Parathyroid adenoma (tissue), 2 donors: ENCODE results near the gene FUS.
"Not testable (repeated sequence)": the region's sequence is repeated elsewhere in the genome, so short reads cannot be mapped to it uniquely, and the experiment has no call there.

Source experiments
- H2AFZ ChIP-seq: fragments of 300-600 bp; sonication (generic); one replicate; pipeline ENCODE4 v1.7.0; 2017; ENCODE audit warnings: antibody characterized with exemption, mild to moderate bottlenecking
- H3K27ac ChIP-seq: fragments of 300-600 bp; sonication (generic); one replicate; pipeline ENCODE4 v1.7.0; 2017
- H3K27me3 ChIP-seq: fragments of 300-600 bp; sonication (generic); one replicate; pipeline ENCODE4 v1.7.0; 2017; ENCODE audit warnings: low read length; ENCODE audit not compliant: control insufficient read depth, insufficient read depth
- H3K36me3 ChIP-seq: fragments of 300-600 bp; sonication (generic); one replicate; pipeline ENCODE4 v1.7.0; 2017; ENCODE audit warnings: low read length; ENCODE audit not compliant: control insufficient read depth, insufficient read depth
- H3K4me1 ChIP-seq: fragments of 300-600 bp; sonication (generic); one replicate; pipeline ENCODE4 v1.7.0; 2017; ENCODE audit warnings: control low read depth
- H3K4me2 ChIP-seq: fragments of 300-600 bp; sonication (generic); one replicate; pipeline ENCODE4 v1.7.0; 2017; ENCODE audit warnings: low read length
- H3K4me3 ChIP-seq: fragments of 300-600 bp; sonication (generic); one replicate; pipeline ENCODE4 v1.7.0; 2017; ENCODE audit warnings: low read depth, low read length
- H3K79me2 ChIP-seq: fragments of 300-600 bp; sonication (generic); one replicate; pipeline ENCODE4 v1.7.0; 2017; ENCODE audit warnings: control low read depth
- H3K9ac ChIP-seq: fragments of 300-600 bp; sonication (generic); one replicate; pipeline ENCODE4 v1.7.0; 2017; ENCODE audit warnings: mild to moderate bottlenecking
- H3K9me3 ChIP-seq: fragments of 300-600 bp; sonication (generic); one replicate; pipeline ENCODE4 v1.7.0; 2017; ENCODE audit warnings: low read length; ENCODE audit not compliant: control insufficient read depth
- CTCF ChIP-seq: fragments of 300-600 bp; sonication (generic); IDR thresholded peaks from one replicate; pipeline ENCODE4 v1.7.0; 2017; ENCODE audit warnings: antibody characterized with exemption, mild to moderate bottlenecking
- donor health status: primary hyperparathyroidism.

FUS gene

GRCh38 chr16:31191697-31192428 lies 11.9 kb downstream of the FUS start:
- peak overlapping the region; percentile 9 for H3K27ac ChIP-seq
- H3K4me3 ChIP-seq, result no peak overlapping the region
- TF ChIP-seq CTCF, result no peak
- H3K9ac ChIP-seq, result no peak overlapping the region
- no peaks in the 10 kb centered on the region for H3K4me1 ChIP-seq
- H3K27me3 ChIP-seq, result no peaks in the 10 kb centered on the region
- no peaks in the 10 kb centered on the region for H3K9me3 ChIP-seq
- no peak overlapping the region for H3K4me2 ChIP-seq
- no peak overlapping the region for H2AFZ ChIP-seq
- no peaks in the 10 kb centered on the region for H3K79me2 ChIP-seq
- no peaks in the 10 kb centered on the region for H3K36me3 ChIP-seq

- no peaks in the 10 kb centered on the region for H3K79me2 ChIP-seq
- no peak overlapping the region for H3K9ac ChIP-seq
- no peaks in the 10 kb centered on the region for H3K27me3 ChIP-seq
- no peak overlapping the region for H3K4me2 ChIP-seq
- no peaks in the 10 kb centered on the region for H3K36me3 ChIP-seq
- no peak overlapping the region for H3K27ac ChIP-seq
- H3K4me1 ChIP-seq, result no peaks in the 10 kb centered on the region
- TF ChIP-seq CTCF, result no peak
- H3K4me3 ChIP-seq, result no peak overlapping the region
- H2AFZ ChIP-seq, result no peak overlapping the region
- H3K9me3 ChIP-seq, result no peaks in the 10 kb centered on the region
These were observed 13.1 kb downstream of the FUS start for GRCh38 chr16:31192856-31193642.

- Histone ChIP-seq H3K27ac (no peak overlapping the region), H3K4me3 (no peak overlapping the region), H3K9ac (no peak overlapping the region), H2AFZ (no peak overlapping the region), H3K4me2 (no peak overlapping the region), H3K79me2 (no peaks in the 10 kb centered on the region), H3K4me1 (no peaks in the 10 kb centered on the region), H3K36me3 (no peaks in the 10 kb centered on the region), H3K27me3 (no peaks in the 10 kb centered on the region), H3K9me3 (no peaks in the 10 kb centered on the region)
- TF ChIP-seq CTCF, result no peak
These were observed 13.9 kb downstream of the FUS start for GRCh38 chr16:31193874-31194273.

- no peak overlapping the region for H2AFZ ChIP-seq
- TF ChIP-seq CTCF, result no peak
- H3K9ac ChIP-seq, result no peak overlapping the region
- no peak overlapping the region for H3K4me3 ChIP-seq
- H3K27me3 ChIP-seq, result no peaks in the 10 kb centered on the region
- H3K4me2 ChIP-seq, result no peak overlapping the region
- H3K4me1 ChIP-seq, result no peaks in the 10 kb centered on the region
- no peak overlapping the region for H3K27ac ChIP-seq
- H3K79me2 ChIP-seq, result no peaks in the 10 kb centered on the region
- H3K9me3 ChIP-seq, result no peaks in the 10 kb centered on the region
- no peaks in the 10 kb centered on the region for H3K36me3 ChIP-seq
These were observed 15.0 kb downstream of the FUS start for GRCh38 chr16:31194898-31195297.

GRCh38 chr16:31195861-31196260 lies 15.9 kb downstream of the FUS start:
- not testable (repeated sequence) for H3K9me3 ChIP-seq, H3K4me2 ChIP-seq, H3K4me3 ChIP-seq, H2AFZ ChIP-seq, H3K27me3 ChIP-seq, H3K9ac ChIP-seq, H3K27ac ChIP-seq, H3K79me2 ChIP-seq, H3K4me1 ChIP-seq, H3K36me3 ChIP-seq
